Measurements from ENCODE around the gene TSSK1B. TPM values are rescaled to one million over a fixed set of nuclear protein-coding genes. Genes with fewer than 3 reads are reported as not detected.

The TSSK1B gene
- total RNA-seq, 4 donors from 2014 or later, result 0.20 TPM; not detected in 3

GRCh38 chr5:113427871-113428574, 6.8 kb downstream of the TSSK1B start:
- in situ Hi-C loops (cut with MboI; ENCODE audit: low pct_ligation_motif_present in 1 of 4, low pct_unique_long_range_greater_than_20kb in 1 of 4, low sequenced_read_pairs in 3 of 4), result no loop called here
- DNase-seq, result no peak
- H3K27me3 ChIP-seq, result no peaks in the 10 kb centered on the region
- H3K4me3 ChIP-seq, result no peak overlapping the region
- intact Hi-C loops (cut with DNase I; ENCODE audit: low total_unique reads), result no loop called here
- no peak for TF ChIP-seq POLR2A (IDR thresholded peaks at IDR 0.05)
- TF ChIP-seq POLR2AphosphoS5 (IDR thresholded peaks at IDR 0.05), result no peak
- no peak for TF ChIP-seq CTCF (IDR thresholded peaks at IDR 0.05)
- TF ChIP-seq EP300 (IDR thresholded peaks at IDR 0.05; ENCODE audit: low read depth), result no peak
- H3K4me1 ChIP-seq, result no peaks in the 10 kb centered on the region
- 57 to 69% methylated on average over 2 to 3 of the region's 3 CpGs for WGBS, 2 donors (ENCODE audit: low coverage in 1 of 2)
- no peaks in the 10 kb centered on the region for H3K36me3 ChIP-seq
- H3K27ac ChIP-seq, result no peak overlapping the region
- H3K9me3 ChIP-seq, result no peaks in the 10 kb centered on the region

- no peak for TF ChIP-seq EP300 (IDR thresholded peaks at IDR 0.05; ENCODE audit: low read depth)
- TF ChIP-seq CTCF (IDR thresholded peaks at IDR 0.05), result no peak
- TF ChIP-seq POLR2A (IDR thresholded peaks at IDR 0.05), result no peak
- no peak for TF ChIP-seq POLR2AphosphoS5 (IDR thresholded peaks at IDR 0.05)
- no peak for DNase-seq
- in situ Hi-C loops (cut with MboI; ENCODE audit: low pct_ligation_motif_present in 1 of 4, low pct_unique_long_range_greater_than_20kb in 1 of 4, low sequenced_read_pairs in 3 of 4), result no loop called here
- Histone ChIP-seq H3K36me3 (no peaks in the 10 kb centered on the region), H3K4me1 (no peaks in the 10 kb centered on the region), H3K27me3 (no peaks in the 10 kb centered on the region), H3K27ac (no peak overlapping the region), H3K4me3 (no peak overlapping the region), H3K9me3 (no peaks in the 10 kb centered on the region)
- WGBS, 2 donors (ENCODE audit: low coverage in 1 of 2), result 93% methylated on average over 3 of the region's 3 CpGs; no CpG with 5 or more reads in 1 of the 2 donors
- intact Hi-C loops (cut with DNase I; ENCODE audit: low total_unique reads), result no loop called here
Observed at GRCh38 chr5:113425909-113426308, 8.9 kb downstream of the TSSK1B start.

- intact Hi-C loops (cut with DNase I; ENCODE audit: low total_unique reads) (no loop called here), in situ Hi-C loops (cut with MboI; ENCODE audit: low pct_ligation_motif_present in 1 of 4, low pct_unique_long_range_greater_than_20kb in 1 of 4, low sequenced_read_pairs in 3 of 4) (no loop called here)
- H3K9me3 ChIP-seq, result no peaks in the 10 kb centered on the region
- H3K27ac ChIP-seq, result no peak overlapping the region
- no peak for DNase-seq
- no peaks in the 10 kb centered on the region for H3K4me1 ChIP-seq
- no peak overlapping the region for H3K4me3 ChIP-seq
- H3K27me3 ChIP-seq, result no peaks in the 10 kb centered on the region
- WGBS, 2 donors (ENCODE audit: low coverage in 1 of 2), result 75 to 100% methylated on average over 2 of the region's 2 CpGs
- TF ChIP-seq CTCF (IDR thresholded peaks at IDR 0.05) (no peak), POLR2A (IDR thresholded peaks at IDR 0.05) (no peak), POLR2AphosphoS5 (IDR thresholded peaks at IDR 0.05) (no peak)
- no peaks in the 10 kb centered on the region for H3K36me3 ChIP-seq
Observed at GRCh38 chr5:113421693-113422092, 13.1 kb downstream of the TSSK1B start.

- no peaks in the 10 kb centered on the region for H3K27me3 ChIP-seq
- no peaks in the 10 kb centered on the region for H3K9me3 ChIP-seq
- no peak for TF ChIP-seq EP300 (IDR thresholded peaks at IDR 0.05; ENCODE audit: low read depth)
- no peak for TF ChIP-seq CTCF (IDR thresholded peaks at IDR 0.05)
- TF ChIP-seq POLR2A (IDR thresholded peaks at IDR 0.05), result no peak
- TF ChIP-seq POLR2AphosphoS5 (IDR thresholded peaks at IDR 0.05), result no peak
- intact Hi-C loops (cut with DNase I; ENCODE audit: low total_unique reads) (no loop called here), in situ Hi-C loops (cut with MboI; ENCODE audit: low pct_ligation_motif_present in 1 of 4, low pct_unique_long_range_greater_than_20kb in 1 of 4, low sequenced_read_pairs in 3 of 4) (no loop called here)
- DNase-seq, result no peak
- H3K36me3 ChIP-seq, result no peaks in the 10 kb centered on the region
- no peaks in the 10 kb centered on the region for H3K4me1 ChIP-seq
- H3K27ac ChIP-seq, result no peak overlapping the region
- no peak overlapping the region for H3K4me3 ChIP-seq
- 85 to 92% methylated on average over 6 of the region's 6 CpGs for WGBS, 2 donors (ENCODE audit: low coverage in 1 of 2)
Observed at GRCh38 chr5:113405530-113405929, 29.3 kb downstream of the TSSK1B start.

Data from transverse colon (tissue), 4 donors.